Adrenal gland (tissue), 12 donors: Measurements from ENCODE around the gene SDSL. TPM values are rescaled to one million over a fixed set of nuclear protein-coding genes. Genes with fewer than 3 reads are reported as not detected.

Experiments
- DNase-seq, 7 donors: peaks; one replicate each; pipeline ENCODE4 v3.0.0-alpha.2; 2019 to 2020
- H3K27ac ChIP-seq, 5 donors: fragments of 200-600 bp; sonication (generic) in 4 of 5; 1 replicate in 3 of 5; 2 replicates in 2 of 5; pipeline versions ENCODE4 v1.5.1 to v1.8.0; 2016 to 2020; ENCODE audit warnings: mild to moderate bottlenecking in 1 of 5
- H3K27me3 ChIP-seq: fragments of 200-600 bp; 2 replicates; pipeline ENCODE4 v1.8.0; 2021
- H3K36me3 ChIP-seq, 2 donors: fragments of 200-600 bp; replicated peaks in 1 of 2; 1 replicate in 1 of 2; 2 replicates in 1 of 2; pipeline versions ENCODE4 v1.5.1 to v1.8.0; 2018 to 2022
- H3K4me1 ChIP-seq, 2 donors: fragments of 200-600 bp; replicated peaks in 1 of 2; 1 replicate in 1 of 2; 2 replicates in 1 of 2; pipeline versions ENCODE4 v1.5.1 to v1.8.0; 2018 to 2021
- H3K4me3 ChIP-seq, 4 donors: fragments of 200-600 bp; sonication (generic) in 3 of 4; one replicate each; pipeline ENCODE4 v1.5.1; 2016 to 2018
- H3K9me3 ChIP-seq, 3 donors: fragments of 200-600 bp; sonication (generic) in 1 of 3; replicated peaks in 1 of 3; 1 replicate in 2 of 3; 2 replicates in 1 of 3; pipeline versions ENCODE4 v1.5.1 to v1.8.0; 2016 to 2021
- POLR2A ChIP-seq, 2 donors: fragments of 450-650 bp; IDR thresholded peaks; one replicate each; pipeline ENCODE4 v1.6.1; 2017; ENCODE audit warnings: antibody characterized with exemption in 2 of 2, mild to moderate bottlenecking in 2 of 2, moderate library complexity in 1 of 2
- WGBS, 4 donors: extraction: QIAGEN DNeasy Blood & Tissue Kit in 2 of 4; methylation state at CpG; one replicate each; pipeline versions ENCODE4 v1.1.5 to v1.1.7; 2013 to 2017; 5-methylcytosine and 5-hydroxymethylcytosine counted together
- intact Hi-C, 2 donors: fragments of 100-400 bp; cut with DNase I; formaldehyde crosslinking; loops; one replicate each; pipeline versions ENCODE4 v1.14.1 to v1.15.0; 2022 to 2023
- polyA plus RNA-seq, 3 donors: library from polyadenylated mRNA; stranded (reverse); fragments of 200-250 nt in 2 of 3; fragments of 350-450 nt in 1 of 3; fragmentation: Illumina TruSeq in 1 of 3; extraction: RNeasy Lipid Tissue Mini Kit (QIAGEN cat#74804) in 1 of 3; gene quantifications; one replicate each; pipeline ENCODE4 v1.2.3, GENCODE V29; 2013 to 2014
- total RNA-seq, 9 donors: library from RNA; depleted of rRNA in 4 of 9; stranded (reverse); fragments of >200 nt in 4 of 9; fragments of 120-200 nt in 1 of 9; fragmentation: NEBNext Ultra II Directional in 1 of 9; extraction: Animal tissue kit (Norgen Biotek cat#: 25700) in 1 of 9; gene quantifications; one replicate each; pipeline versions ENCODE4 v1.1.0 to v1.2.4, GENCODE V29; 2013 to 2023
- TF ChIP-seq, protein P1 (sequence below), 6 experiments: fragments of 450-650 bp in 4 of 6; fragments of 200-600 bp in 2 of 6; sonication (generic) in 1 of 6; IDR thresholded peaks; 1 replicate in 5 of 6; 2 replicates in 1 of 6; pipeline versions ENCODE4 v1.5.1 to v1.8.0; 2016 to 2021; ENCODE audit warnings: antibody characterized with exemption in 6 of 6, mild to moderate bottlenecking in 2 of 6, moderate library complexity in 1 of 6
- donor health status: healthy with polysubstance abuse.
- donor health status: Bipolar disorder and iron deficiency.
- donor health status: DM: yes; HTN: yes; CAD: no.
- donor health status: DM: no; HTN: no; CAD: no.
- donor health status: DM: no; HTN: no; CAD: no.
- donor health status: DM: yes; HTN: yes; CAD: no.

The SDSL gene
- total and polyA plus RNA-seq, 12 donors = 11.6 to 111 (median 24.9) TPM

DNA sequence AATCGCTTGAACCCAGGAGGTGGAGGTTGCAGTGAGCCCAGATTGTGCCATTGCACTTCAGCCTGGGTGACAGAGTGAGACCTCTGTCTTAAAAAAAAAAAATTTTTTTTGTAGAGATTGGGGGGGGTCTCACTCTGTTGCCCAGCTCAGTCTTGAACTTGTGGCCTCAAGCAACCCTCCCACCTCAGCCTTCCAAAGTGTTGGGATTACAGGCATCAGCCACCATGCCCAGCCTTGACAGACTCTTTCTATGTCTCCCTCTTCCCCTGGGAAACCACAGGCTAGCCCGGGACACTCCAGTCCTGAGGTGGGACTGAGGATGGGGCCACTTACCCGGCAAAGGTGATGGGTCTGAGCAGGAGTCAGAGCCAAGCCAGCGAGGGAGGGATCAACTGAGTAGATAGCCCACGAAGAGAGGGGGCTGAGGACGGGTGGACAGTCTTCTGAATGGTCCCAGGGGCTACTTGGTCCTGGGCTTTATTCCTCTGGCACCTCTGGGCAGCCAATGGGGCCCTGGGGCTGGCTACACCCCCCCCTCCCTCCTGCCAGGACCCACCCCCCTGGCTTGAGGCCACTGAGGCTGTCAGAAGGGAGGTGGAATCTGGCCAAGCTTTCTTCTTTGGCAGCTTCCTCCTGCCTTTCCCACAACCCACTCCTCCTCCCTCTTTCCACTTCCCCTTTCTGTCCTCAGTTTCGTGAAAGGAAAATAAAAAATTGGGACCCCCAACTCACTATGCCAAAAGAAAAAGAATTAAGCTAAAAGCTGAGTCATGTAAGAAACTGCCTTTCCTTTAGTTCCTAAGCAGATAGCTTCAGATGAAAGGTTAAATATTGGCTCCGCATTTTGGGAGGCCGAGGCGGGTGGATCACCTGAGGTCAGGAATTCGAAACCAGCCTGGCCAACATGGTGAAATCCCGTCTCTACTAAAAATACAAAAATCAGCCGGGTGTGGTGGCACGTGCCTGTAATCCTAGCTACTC is 18.5 kb upstream of the SDSL start, which contains the start of gene SDS:
TSS of gene SDS (minus strand) at position 453 of the 981 bp plus-strand sequence. CDS start 4,179 bp downstream, outside the sequence.
- Histone ChIP-seq H3K27me3 (no peaks in the 10 kb centered on the region), H3K27ac (peak within 1 kb of the TSS in 2 of 5 donors; percentile 60 to 62), H3K4me1 (peaks cover 21 to 22% of the 10 kb centered on the region in 2 donors), H3K36me3 (no peaks in the 10 kb centered on the region), H3K9me3 (no peaks in the 10 kb centered on the region), H3K4me3 (peak within 1 kb of the TSS in 2 of 4 donors; percentile 17 to 40)
- intact Hi-C loops = no loop called here
- WGBS, 4 donors = 14 to 26% (median 24%) methylated on average over 13 to 14 of the region's 14 CpGs
- peak; percentile 73 to 92 (median 86) for DNase-seq
- TF ChIP-seq POLR2A (IDR thresholded peaks at IDR 0.05) = no peak
- TF ChIP-seq, protein P1, sequence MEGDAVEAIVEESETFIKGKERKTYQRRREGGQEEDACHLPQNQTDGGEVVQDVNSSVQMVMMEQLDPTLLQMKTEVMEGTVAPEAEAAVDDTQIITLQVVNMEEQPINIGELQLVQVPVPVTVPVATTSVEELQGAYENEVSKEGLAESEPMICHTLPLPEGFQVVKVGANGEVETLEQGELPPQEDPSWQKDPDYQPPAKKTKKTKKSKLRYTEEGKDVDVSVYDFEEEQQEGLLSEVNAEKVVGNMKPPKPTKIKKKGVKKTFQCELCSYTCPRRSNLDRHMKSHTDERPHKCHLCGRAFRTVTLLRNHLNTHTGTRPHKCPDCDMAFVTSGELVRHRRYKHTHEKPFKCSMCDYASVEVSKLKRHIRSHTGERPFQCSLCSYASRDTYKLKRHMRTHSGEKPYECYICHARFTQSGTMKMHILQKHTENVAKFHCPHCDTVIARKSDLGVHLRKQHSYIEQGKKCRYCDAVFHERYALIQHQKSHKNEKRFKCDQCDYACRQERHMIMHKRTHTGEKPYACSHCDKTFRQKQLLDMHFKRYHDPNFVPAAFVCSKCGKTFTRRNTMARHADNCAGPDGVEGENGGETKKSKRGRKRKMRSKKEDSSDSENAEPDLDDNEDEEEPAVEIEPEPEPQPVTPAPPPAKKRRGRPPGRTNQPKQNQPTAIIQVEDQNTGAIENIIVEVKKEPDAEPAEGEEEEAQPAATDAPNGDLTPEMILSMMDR (IDR thresholded peaks at IDR 0.05) = no peak

DNA sequence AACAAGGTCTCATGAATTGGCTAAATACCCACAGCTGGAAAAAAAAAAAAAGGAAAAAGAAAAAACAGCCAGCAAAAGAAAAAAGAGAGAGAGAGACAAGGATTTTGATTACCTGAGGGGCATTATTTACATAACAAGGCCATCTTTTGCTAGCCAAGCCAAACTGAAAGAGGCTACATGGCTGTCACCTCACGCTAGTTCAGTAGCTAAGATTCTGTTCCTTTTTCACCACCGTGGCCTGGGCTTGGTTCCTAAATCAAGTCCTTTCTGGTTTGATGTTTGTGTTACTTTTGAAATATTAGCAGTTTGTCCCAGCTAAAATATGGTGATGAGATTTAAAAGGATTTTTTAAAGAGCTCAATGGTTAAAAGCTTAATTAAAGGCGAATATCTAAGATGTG is 16.5 kb upstream of the SDSL start:
- intact Hi-C loops = no loop called here

DNA sequence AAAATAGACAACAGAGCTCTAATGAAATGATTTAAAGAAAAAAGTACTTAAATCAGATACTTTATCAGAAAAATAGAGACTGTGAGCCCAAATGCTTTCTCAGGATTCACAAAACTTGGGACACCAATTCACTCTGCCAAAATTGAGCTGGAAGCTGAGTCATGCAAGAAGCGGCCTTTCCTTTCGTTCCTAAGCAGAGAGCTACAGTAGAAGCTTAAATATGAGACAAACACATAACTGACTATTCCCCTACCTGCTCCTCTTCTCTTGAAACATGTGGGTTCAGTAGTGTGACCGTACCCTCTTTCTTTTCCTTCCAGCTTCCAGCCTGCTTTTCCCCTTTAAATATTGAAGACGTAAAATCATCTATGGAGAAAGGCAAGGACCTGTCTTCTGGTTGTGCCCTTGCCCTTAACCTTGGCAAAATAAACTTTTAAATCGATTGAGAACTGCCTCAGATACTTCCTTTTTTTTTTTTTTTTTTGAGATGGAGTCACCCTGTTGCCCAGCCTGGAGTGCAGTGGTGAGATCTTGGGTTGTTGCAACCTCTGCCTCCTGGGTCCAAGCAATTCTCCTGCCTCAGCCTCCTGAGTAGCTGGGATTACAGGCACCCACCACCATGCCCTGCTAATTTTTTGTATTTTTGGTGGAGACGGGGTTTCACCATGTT is 14.1 kb upstream of the SDSL start:
- WGBS, 4 donors = 33 to 43% (median 35%) methylated on average over 6 of the region's 6 CpGs
- H3K4me1 ChIP-seq = peaks cover 21 to 22% of the 10 kb centered on the region in 2 donors
- no peaks in the 10 kb centered on the region for H3K27me3 ChIP-seq
- peak overlapping the region; percentile 54 to 83 (median 63) for H3K27ac ChIP-seq
- no peaks in the 10 kb centered on the region for H3K36me3 ChIP-seq
- H3K4me3 ChIP-seq = no peak overlapping the region
- DNase-seq = peak in 5 of 7 donors; percentile 60 to 75 (median 65)
- no peaks in the 10 kb centered on the region for H3K9me3 ChIP-seq
- intact Hi-C loops = no loop called here
- no peak for TF ChIP-seq POLR2A (IDR thresholded peaks at IDR 0.05)
- TF ChIP-seq, protein P1 (IDR thresholded peaks at IDR 0.05) = no peak

More for the DNA sequence above, 16.5 kb upstream of the SDSL start:
- H3K9me3 ChIP-seq = no peaks in the 10 kb centered on the region
- TF ChIP-seq, protein P1 (IDR thresholded peaks at IDR 0.05) = no peak
- no peak for TF ChIP-seq POLR2A (IDR thresholded peaks at IDR 0.05)
- H3K27ac ChIP-seq = no peak overlapping the region
- no peaks in the 10 kb centered on the region for H3K36me3 ChIP-seq
- H3K4me1 ChIP-seq = peaks cover 21 to 22% of the 10 kb centered on the region in 2 donors
- DNase-seq = peak in 1 of 7 donors; percentile 44
- no peak overlapping the region for H3K4me3 ChIP-seq
- no peaks in the 10 kb centered on the region for H3K27me3 ChIP-seq
- WGBS, 4 donors = 50 to 57% (median 52%) methylated on average over 3 of the region's 3 CpGs

DNA sequence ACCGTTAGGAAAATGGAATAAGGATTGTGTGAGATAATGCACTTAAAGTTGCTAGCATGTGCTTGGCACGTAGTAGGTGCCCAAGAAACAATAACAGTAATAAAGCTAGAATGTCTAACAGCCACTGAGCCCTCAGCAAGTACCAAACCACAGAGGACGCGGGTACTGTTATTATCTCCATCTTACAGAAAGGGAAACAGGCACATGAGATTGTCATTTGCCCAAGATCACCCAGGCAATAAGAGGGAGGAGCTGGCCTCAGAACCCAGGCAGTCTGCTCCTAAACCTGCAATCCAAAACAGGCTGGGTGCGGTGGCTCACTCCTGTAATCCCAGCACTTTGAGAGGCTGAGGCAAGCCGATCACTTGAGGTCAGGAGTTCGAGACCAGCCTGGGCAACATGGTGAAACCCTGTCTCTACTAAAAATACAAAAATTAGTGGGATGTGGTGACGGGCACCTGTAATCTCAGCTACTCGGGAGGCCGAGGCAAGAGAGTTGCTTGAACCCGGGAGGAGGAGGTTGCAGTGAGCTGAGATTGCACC is 13.4 kb upstream of the SDSL start:
- TF ChIP-seq, protein P1 (IDR thresholded peaks at IDR 0.05) = no peak
- no peak for TF ChIP-seq POLR2A (IDR thresholded peaks at IDR 0.05)
- peak overlapping the region; percentile 54 to 83 (median 63) for H3K27ac ChIP-seq
- 84 to 88% (median 87%) methylated on average over 11 of the region's 11 CpGs for WGBS, 4 donors

More for the DNA sequence above, 13.4 kb upstream of the SDSL start:
- H3K36me3 ChIP-seq = no peaks in the 10 kb centered on the region
- no peaks in the 10 kb centered on the region for H3K9me3 ChIP-seq
- H3K4me1 ChIP-seq = peaks cover 21 to 22% of the 10 kb centered on the region in 2 donors
- intact Hi-C loops = no loop called here
- no peak for DNase-seq
- H3K4me3 ChIP-seq = no peak overlapping the region
- no peaks in the 10 kb centered on the region for H3K27me3 ChIP-seq
